HCT116 (cell line): ENCODE data around the gene LYSMD2.

Experiments used
- CEBPB ChIP-seq: IDR thresholded peaks from 2 replicates; pipeline ENCODE4 v1.6.1; 2012; ENCODE audit warnings: low read depth
- EZH2 ChIP-seq: fragments of 200-600 bp; sonication (generic); IDR thresholded peaks from 2 replicates; pipeline ENCODE4 v1.6.1; 2017; ENCODE audit warnings: antibody characterized with exemption, mixed run types
- EZH2phosphoT487 ChIP-seq: fragments of 200-600 bp; IDR thresholded peaks from 2 replicates; pipeline ENCODE4 v1.6.1; 2018; ENCODE audit warnings: antibody characterized with exemption, borderline replicate concordance
- FOSL1 ChIP-seq: IDR thresholded peaks from 2 replicates; pipeline ENCODE4 v1.6.1; 2012; ENCODE audit warnings: low read depth
- JUND ChIP-seq: IDR thresholded peaks from 2 replicates; pipeline ENCODE4 v1.6.1; 2012
- POLR2A ChIP-seq: IDR thresholded peaks from 2 replicates; pipeline ENCODE4 v1.7.0; 2011; ENCODE audit warnings: borderline replicate concordance; ENCODE audit not compliant: insufficient read depth, insufficient read length; ENCODE audit errors: extremely low read depth
- POLR2AphosphoS5 ChIP-seq: IDR thresholded peaks from 2 replicates; pipeline ENCODE4 v1.6.1; 2011; ENCODE audit warnings: mild to moderate bottlenecking, low read depth, low read length, moderate library complexity
- SP1 ChIP-seq: IDR thresholded peaks from 2 replicates; pipeline ENCODE4 v1.6.1; 2012; ENCODE audit warnings: low read depth
- YY1 ChIP-seq: IDR thresholded peaks from 2 replicates; pipeline ENCODE4 v1.6.1; 2011; ENCODE audit warnings: low read length, low read depth, moderate library complexity, mild to moderate bottlenecking; ENCODE audit not compliant: insufficient replicate concordance; ENCODE audit errors: extremely low read depth
- ZNF274 ChIP-seq: fragments of 200-500 bp; sonication (Bioruptor generic); IDR thresholded peaks from 2 replicates; pipeline ENCODE4 v1.6.1; 2014; ENCODE audit warnings: mild to moderate bottlenecking, low read depth, low read length, inconsistent platforms
- TF ChIP-seq, protein P1 (sequence below), 3 experiments: fragments of 200-600 bp in 1 of 3; sonication (generic) in 1 of 3; IDR thresholded peaks in 2 of 3; conservative IDR thresholded peaks in 1 of 3; 2 replicates each; pipeline ENCODE4 v1.5.1; 2012 to 2017; ENCODE audit warnings: low read depth in 2 of 3, low read length in 2 of 3, antibody characterized with exemption in 1 of 3, borderline replicate concordance in 1 of 3, control low read depth in 1 of 3, mild to moderate bottlenecking in 1 of 3, mixed read lengths in 1 of 3, mixed run types in 1 of 3, moderate library complexity in 1 of 3; ENCODE audit not compliant: insufficient read depth in 1 of 3
- TF ChIP-seq, protein P2 (sequence below): IDR thresholded peaks from 2 replicates; pipeline ENCODE4 v1.6.1; 2012; ENCODE audit warnings: low read depth

DNA sequence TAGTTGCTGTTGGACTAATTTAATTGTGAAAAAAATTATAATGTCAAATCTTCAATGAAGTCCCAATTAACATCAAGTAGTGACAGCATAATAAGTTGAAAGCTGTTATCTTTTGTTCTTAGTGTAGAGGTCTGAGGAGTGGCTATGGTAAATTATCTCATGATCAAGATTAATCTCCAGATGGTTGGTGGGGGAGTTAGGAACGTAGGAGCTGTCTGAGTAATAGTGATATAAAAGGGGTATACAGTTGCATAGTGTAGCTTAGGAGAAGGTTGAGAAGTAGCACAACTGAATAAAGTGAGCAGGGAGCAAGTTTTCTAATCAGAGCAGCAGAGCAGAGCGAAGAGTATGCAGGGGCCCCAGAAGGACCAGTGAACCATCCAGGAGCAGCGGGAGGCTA is 33.4 kb upstream of the LYSMD2 start:
- TF ChIP-seq, protein P1, sequence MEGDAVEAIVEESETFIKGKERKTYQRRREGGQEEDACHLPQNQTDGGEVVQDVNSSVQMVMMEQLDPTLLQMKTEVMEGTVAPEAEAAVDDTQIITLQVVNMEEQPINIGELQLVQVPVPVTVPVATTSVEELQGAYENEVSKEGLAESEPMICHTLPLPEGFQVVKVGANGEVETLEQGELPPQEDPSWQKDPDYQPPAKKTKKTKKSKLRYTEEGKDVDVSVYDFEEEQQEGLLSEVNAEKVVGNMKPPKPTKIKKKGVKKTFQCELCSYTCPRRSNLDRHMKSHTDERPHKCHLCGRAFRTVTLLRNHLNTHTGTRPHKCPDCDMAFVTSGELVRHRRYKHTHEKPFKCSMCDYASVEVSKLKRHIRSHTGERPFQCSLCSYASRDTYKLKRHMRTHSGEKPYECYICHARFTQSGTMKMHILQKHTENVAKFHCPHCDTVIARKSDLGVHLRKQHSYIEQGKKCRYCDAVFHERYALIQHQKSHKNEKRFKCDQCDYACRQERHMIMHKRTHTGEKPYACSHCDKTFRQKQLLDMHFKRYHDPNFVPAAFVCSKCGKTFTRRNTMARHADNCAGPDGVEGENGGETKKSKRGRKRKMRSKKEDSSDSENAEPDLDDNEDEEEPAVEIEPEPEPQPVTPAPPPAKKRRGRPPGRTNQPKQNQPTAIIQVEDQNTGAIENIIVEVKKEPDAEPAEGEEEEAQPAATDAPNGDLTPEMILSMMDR (IDR thresholded peaks at IDR 0.05 in 2 of 3, conservative IDR thresholded peaks at IDR 0.05 in 1 of 3; ENCODE audit: borderline replicate concordance in 1 of 3, insufficient read depth in 1 of 3, low read depth in 2 of 3, low read length in 2 of 3), result no peak
- TF ChIP-seq CEBPB (no peak), YY1 (no peak), JUND (no peak), ZNF274 (no peak), SP1 (no peak), POLR2AphosphoS5 (no peak), EZH2phosphoT487 (no peak), EZH2 (no peak), FOSL1 (no peak), POLR2A (no peak)
- TF ChIP-seq, protein P2, sequence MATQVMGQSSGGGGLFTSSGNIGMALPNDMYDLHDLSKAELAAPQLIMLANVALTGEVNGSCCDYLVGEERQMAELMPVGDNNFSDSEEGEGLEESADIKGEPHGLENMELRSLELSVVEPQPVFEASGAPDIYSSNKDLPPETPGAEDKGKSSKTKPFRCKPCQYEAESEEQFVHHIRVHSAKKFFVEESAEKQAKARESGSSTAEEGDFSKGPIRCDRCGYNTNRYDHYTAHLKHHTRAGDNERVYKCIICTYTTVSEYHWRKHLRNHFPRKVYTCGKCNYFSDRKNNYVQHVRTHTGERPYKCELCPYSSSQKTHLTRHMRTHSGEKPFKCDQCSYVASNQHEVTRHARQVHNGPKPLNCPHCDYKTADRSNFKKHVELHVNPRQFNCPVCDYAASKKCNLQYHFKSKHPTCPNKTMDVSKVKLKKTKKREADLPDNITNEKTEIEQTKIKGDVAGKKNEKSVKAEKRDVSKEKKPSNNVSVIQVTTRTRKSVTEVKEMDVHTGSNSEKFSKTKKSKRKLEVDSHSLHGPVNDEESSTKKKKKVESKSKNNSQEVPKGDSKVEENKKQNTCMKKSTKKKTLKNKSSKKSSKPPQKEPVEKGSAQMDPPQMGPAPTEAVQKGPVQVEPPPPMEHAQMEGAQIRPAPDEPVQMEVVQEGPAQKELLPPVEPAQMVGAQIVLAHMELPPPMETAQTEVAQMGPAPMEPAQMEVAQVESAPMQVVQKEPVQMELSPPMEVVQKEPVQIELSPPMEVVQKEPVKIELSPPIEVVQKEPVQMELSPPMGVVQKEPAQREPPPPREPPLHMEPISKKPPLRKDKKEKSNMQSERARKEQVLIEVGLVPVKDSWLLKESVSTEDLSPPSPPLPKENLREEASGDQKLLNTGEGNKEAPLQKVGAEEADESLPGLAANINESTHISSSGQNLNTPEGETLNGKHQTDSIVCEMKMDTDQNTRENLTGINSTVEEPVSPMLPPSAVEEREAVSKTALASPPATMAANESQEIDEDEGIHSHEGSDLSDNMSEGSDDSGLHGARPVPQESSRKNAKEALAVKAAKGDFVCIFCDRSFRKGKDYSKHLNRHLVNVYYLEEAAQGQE, result no peak
